Measurements from ENCODE around the gene YPEL2.
A peak's percentile ranks its signal among the peaks of the same experiment; 100 is the strongest.

YPEL2 gene

DNA sequence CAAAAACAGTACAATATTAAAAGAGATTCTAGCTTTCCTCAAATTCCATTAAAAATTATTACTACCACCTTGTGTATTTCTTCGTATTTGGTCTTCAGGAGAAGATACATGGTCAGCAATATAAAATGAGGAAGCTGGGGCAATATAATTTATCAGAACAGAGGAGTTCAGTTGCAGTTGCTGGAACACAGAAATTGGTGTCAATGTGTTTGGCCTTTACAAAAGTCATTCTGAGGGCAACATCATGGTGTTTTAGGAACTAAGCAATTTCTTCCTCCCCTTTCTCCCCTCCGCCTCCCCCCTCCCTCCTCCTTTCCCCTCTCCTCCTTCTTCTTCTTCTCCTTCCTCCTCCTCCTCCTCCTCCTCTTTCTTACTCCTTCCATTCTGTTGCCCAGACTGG, 102.1 kb downstream of the YPEL2 start:
- no peak for DNase-seq (ENCODE audit: low spot score)

DNA sequence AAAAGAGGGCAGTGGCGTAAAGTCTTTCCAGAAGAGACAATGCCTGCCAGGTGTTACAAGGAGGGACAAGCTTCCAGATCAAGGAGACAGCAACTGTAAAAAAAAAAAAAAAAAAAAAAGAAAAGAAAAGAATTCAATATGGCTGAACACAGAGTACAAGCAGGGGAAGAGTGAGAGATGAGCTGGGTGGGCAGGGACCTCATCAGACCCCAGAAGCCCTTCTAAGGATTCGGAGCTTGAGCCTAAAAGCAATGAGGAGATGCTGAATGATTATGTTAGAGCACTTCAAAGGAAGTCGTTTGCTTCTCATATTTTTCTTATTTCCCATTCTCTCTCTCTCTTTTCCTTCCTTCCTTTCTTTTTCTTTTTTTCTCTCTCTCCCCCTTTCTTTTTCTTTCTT, 103.0 kb downstream of the YPEL2 start:
- DNase-seq (ENCODE audit: low spot score) = no peak

DNA sequence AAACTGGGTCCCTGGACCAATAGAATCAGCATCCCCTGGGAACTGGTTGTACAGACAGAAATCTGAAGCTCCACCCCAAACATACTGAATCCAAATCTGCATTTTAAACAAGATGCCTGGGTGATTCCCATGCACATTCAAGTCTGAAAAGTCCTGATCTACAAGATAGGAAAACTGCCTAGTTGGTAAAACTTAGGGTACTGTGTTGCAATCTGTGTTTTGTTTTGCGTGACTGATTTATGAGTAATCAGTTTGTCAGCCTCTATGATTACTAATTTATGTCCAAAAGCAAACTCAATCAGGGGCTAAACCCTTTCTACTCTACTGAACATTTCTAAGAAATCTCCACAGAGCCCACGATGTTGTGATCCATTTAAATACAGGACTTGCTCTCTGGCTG, 103.8 kb downstream of the YPEL2 start:
- no peak for DNase-seq (ENCODE audit: low spot score)

DNA sequence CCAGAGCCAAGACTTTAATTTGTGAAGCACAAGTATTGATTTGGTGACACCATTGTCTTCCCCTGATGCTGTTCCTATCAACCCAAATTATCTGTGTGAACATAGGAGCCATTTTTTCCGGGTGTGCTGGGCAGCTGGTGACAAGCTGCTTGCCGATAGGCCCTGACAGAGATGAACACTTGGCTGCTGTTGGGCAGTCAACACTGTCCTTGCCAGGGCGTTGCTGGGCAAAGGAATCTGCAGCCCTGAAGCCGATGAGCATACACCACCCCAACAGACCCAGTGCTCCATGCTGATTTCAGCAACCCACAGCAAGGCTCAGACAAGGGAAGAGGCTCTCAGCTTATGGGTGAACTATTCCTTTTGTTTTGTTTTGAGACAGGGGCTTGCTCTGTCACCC, 105.4 kb downstream of the YPEL2 start:
- peak; percentile 60 for DNase-seq (ENCODE audit: low spot score)

- no peak for DNase-seq (ENCODE audit: low spot score)
Measured at GRCh38 chr17:59437791-59438281, 106.4 kb downstream of the YPEL2 start.

- DNase-seq (ENCODE audit: low spot score) = no peak
Measured at GRCh38 chr17:59439262-59439661, 107.8 kb downstream of the YPEL2 start.

DNA sequence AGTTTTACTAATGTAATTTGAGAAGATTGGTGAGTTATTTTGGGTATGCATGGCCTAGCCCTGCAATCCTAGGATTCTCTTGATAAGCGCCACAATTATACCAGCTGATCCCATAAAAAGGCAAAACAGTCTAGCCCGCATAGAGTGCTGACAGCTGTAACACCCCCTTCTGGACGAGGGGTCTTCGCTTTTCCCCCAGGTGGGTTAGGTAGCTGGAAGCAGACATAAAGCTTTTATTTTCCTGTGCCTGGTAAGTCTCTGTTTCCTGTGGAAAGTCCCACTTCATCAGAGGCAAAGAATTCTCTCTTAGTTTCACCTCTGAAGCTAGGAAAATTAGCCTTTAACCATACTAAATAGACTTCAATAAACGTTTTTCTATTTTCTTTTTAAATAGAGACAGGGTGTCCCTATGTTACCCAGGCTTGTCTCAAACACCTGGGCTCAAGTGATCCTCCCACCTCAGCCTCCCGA, 108.3 kb downstream of the YPEL2 start:
- DNase-seq (ENCODE audit: low spot score) = no peak

DNA sequence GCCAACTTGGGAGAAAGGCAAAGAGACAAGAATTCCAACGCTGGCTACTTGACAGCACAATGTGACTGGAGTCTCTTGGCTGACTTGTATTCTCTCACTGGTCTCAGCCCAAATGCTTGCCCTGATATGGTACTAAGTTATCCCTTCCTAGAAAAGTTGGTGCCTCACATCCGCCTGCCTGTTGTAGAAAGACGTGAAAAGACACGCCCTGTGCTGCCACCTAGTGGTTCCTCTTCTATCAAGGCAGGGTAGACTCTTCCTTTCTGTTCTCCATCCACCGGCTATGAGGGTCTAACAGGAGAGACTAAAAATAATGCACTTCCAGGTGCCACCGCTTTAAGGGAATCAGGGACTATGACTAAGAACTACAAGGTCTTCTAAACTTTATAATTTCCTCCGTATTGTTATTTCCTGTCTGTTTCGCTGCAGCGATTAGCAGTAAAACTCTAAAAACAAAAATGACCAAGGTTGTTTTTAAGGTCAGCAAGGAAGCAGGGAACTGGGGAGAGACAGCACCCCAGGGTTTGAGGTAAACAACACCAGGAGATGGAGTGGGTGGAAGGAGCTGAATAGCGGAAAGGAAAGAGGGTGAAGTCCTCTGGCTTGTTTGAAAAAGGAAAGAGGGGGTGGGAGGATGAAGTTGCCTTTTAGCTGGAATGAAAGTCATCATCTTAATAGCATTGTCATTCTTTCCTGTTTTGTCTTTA, 109.5 kb downstream of the YPEL2 start:
- DNase-seq (ENCODE audit: low spot score) = peak; percentile 92

- no peak for DNase-seq (ENCODE audit: low spot score)
Measured at GRCh38 chr17:59441464-59442096, 110.1 kb downstream of the YPEL2 start.

DNA sequence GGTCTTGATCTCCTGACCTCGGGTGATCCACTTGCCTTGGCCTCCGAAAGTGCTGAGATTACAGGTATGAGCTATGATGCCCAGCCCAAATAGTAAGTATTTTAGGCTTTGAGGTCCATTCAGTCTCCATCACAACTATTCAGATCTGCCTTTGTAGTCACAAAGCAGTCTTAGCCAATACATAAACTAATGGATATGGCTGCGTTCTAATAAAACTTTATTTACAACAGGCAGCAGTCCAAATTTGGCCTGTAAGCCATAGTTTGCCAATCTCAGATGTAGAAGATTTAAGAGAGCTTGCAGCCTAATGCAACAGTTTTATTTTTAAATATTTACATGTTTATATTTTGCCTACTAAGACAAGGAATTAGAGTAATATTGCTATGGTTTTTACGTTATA, 111.7 kb downstream of the YPEL2 start:
- DNase-seq (ENCODE audit: low spot score) = no peak
